GM13976 (cell line): Measurements from ENCODE around the gene FDXACB1.

ENCODE experiments used
- DNase-seq: peaks from one replicate; pipeline ENCODE4 v3.0.0; 2012; ENCODE audit warnings: low spot score
- in situ Hi-C: fragments of 300-500 bp; cut with MboI; formaldehyde crosslinking; loops from one replicate; pipeline ENCODE4 v1.12.0; 2022; ENCODE audit warnings: low sequenced_read_pairs, mixed read lengths, inconsistent platforms; ENCODE audit not compliant: unreplicated experiment
- TF ChIP-seq, protein P1 (sequence below): IDR thresholded peaks from 2 replicates; pipeline ENCODE4 v1.5.1; 2012; ENCODE audit warnings: borderline replicate concordance, mild to moderate bottlenecking; ENCODE audit not compliant: insufficient read depth; ENCODE audit errors: extremely low read depth, missing control alignments, control extremely low read depth

FDXACB1 gene, protein sequence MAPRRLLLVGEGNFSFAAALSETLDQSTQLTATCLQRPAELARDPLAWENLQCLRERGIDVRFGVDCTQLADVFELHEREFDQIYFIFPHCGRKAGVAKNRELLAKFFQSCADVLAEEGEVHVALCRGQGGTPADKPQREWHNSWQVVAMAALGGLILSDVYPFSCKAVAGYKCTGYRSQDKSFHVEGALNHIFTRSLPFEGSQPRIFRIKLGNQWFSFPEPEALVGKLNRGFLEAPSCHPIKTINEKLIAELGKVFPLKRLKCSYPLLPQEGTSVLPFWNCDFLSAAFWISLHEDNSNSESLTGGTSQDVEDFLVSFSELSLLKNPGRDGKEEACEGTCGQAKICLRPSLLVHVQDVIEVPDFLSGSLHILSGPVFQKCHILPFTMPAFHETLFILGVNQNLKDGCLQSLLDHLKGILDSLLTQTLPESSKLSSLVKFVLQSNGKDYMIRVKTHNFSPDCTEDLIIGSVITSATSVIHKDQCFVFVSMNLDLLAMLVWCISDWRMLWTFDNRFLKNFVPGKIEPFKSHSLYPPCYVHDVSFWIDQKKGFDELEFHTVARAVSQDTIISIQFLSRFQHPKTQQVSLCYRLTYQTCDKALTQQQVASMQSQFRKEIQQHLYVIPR

DNA sequence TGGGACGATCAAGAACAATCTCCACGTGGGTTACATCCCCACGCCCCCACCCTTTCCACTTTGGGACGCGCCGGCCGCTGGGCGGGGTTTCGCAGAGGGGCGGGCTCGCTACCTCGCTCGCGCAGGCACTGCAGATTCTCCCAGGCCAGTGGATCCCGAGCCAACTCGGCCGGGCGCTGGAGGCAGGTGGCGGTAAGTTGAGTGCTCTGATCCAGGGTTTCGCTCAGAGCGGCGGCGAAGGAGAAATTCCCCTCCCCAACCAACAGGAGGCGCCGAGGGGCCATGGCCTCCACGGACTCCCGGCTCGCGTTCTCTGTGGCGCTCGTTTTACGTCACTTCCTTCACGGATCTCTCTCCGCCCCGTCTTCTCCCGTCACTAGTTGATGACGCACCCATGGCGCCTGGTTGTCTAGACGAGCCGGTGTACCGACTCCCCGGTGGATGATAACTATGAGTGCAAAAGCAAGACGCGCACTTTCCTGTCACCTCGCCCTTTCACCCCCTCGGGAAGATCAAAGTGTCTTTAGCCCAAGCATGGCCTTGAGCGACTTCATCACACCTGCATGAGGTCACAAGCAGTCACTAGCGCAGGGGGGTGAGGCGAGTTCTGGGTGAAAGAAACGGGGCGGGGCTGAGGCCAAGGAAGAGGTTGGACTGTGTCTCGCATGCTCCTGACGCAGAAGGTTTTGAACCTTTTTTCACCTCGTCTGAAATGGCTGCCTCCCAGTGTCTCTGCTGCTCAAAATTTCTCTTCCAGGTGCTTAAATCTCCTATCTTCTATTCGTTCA, at the start of gene FDXACB1, which contains the start of gene CFAP68:
Gene FDXACB1 (minus strand): TSS at position 317 of the 788 bp plus-strand sequence. CDS start 33 bp downstream, at position 284.
Gene CFAP68 (plus strand): TSS at position 693 of the 788 bp plus-strand sequence. CDS start 20 bp downstream, at position 713.
- DNase-seq = peak; percentile 93
- in situ Hi-C loops = no loop called here
- TF ChIP-seq, protein P1, sequence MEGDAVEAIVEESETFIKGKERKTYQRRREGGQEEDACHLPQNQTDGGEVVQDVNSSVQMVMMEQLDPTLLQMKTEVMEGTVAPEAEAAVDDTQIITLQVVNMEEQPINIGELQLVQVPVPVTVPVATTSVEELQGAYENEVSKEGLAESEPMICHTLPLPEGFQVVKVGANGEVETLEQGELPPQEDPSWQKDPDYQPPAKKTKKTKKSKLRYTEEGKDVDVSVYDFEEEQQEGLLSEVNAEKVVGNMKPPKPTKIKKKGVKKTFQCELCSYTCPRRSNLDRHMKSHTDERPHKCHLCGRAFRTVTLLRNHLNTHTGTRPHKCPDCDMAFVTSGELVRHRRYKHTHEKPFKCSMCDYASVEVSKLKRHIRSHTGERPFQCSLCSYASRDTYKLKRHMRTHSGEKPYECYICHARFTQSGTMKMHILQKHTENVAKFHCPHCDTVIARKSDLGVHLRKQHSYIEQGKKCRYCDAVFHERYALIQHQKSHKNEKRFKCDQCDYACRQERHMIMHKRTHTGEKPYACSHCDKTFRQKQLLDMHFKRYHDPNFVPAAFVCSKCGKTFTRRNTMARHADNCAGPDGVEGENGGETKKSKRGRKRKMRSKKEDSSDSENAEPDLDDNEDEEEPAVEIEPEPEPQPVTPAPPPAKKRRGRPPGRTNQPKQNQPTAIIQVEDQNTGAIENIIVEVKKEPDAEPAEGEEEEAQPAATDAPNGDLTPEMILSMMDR = peak; percentile 89

DNA sequence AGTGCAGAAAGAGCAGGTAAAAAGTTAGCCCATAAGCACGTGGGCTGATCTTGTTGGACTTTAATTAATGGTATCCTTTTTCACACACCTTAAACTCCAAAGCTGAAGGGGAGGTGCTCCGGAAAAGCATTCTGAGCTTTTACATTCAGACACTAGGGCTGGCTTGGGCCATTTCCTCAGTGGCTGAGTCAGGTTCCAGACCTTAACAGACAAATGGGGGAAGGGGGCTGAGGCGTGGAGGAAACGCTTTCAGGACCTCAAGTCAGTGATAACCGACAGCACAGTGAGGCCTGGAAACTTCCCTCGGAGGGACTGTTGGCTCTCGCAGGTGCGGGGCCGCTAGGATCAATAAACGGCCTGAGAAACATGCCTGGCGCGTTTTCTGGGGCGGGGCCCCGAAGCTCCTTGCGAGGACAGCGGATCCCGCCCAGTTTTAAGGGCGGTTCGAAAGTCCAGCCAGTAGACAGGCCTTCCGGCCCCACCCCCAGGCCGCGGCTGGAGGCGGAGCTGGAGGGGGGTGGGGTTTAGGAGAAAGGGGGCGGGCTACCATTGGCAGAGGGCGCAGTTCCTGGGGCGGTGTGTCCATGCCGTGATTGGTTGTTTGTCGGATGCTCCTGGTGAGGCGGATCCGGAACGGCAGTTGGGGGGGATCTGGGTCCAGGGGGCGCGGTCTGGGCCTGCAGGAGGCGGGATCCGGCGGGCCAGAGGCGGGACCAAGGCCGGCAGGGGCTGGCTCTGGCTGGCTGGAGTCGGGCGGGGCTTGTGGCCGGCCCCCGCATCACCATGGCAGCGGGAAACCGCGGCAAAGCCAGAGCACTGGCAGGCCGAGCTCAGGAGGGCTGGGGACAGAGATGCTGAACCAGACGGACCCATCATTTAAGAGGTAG, 47.8 kb upstream of the FDXACB1 start:
- TF ChIP-seq, protein P1 = no peak
- in situ Hi-C loops = no loop called here
- peak; percentile 99 for DNase-seq

DNA sequence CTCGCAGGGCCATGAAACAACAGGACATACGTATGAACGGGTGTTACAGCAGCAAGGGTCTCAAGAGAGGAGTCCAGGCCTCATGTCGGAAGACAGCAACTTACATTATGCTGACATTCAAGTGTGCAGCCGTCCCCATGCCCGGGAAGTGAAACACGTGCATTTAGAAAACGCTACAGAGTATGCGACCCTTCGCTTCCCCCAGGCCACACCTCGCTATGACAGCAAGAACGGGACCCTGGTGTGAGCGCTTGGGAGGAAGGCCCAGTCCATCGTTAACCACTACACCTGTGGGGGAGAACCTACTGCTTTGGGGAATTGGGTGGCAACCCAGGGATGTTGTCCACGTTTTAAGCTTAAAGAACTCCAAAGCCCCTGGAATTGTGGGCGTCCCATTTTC, 47.0 kb upstream of the FDXACB1 start:
- TF ChIP-seq, protein P1 = no peak
- DNase-seq = no peak
- in situ Hi-C loops = no loop called here

DNA sequence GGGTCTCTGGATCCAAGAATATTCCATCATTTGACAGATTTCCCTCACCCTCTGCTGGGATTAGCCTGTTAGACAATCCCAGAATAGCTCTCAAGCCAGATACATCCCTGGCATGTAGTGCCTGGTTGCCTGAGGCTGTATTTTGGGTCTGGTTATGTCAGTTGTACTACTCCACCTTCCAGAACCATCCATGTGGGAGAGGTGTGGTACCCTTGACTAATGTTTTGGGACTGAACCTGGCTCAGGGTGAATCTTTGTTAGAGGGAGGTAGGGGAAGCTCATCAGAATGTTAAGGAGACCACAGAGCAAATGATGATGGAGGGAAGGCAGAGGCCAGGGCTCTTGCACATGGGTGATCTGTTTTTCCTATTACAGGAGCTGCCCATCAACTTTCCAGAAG, 45.0 kb upstream of the FDXACB1 start:
- DNase-seq = no peak
- TF ChIP-seq, protein P1 = no peak
- in situ Hi-C loops = no loop called here

DNA sequence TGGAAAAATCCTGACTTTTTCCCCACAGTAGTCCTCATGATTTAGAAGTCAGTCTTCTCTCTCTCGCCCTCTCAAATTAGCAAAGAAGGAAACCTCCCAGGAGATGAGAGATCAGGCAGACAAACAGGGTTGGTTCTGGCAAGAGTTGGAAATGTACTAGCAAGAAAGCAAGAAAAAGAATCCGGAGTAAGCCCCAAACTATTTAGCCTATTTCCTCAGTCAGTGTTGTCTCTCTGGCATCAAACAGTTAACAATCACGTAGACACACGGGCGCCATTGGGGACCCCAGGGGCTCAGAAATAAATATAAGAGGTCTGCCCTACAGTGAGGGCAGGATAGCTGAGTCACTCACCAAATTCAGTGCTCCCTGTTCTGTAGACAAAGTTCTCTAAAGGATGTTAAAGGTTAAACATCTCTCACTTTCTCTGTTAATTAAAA, 44.4 kb upstream of the FDXACB1 start:
- TF ChIP-seq, protein P1 = no peak
- in situ Hi-C loops = no loop called here
- no peak for DNase-seq

DNA sequence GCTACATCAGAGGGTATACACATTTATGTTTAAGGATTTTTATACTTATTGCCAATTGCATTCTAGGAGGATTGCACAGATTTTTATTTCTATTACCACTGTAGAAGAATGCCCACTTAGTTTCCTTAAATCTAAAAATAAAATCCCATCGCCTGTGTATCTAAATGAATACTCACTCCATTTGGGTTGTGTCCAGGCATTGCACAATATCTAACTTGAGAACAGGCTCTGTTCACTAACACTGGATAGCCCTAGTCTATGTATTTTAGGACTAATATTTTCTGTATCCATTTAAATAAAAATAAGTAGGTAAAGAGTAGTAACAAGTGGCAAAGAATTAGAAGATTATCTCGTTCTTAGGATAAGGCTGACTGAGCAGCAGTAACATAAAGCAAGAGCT, 43.8 kb upstream of the FDXACB1 start:
- in situ Hi-C loops = no loop called here
- no peak for DNase-seq
- TF ChIP-seq, protein P1 = no peak
